HEK293T (cell line): ENCODE results near the gene LRMDA.

ENCODE experiments used
- BHLHE40 ChIP-seq: fragments of 450-650 bp; IDR thresholded peaks from 2 replicates; pipeline ENCODE4 v1.6.1; 2016; ENCODE audit warnings: mild to moderate bottlenecking, moderate library complexity, borderline replicate concordance
- FOXA1 ChIP-seq: fragments of 450-650 bp; IDR thresholded peaks from 2 replicates; pipeline ENCODE4 v1.6.1; 2016; ENCODE audit warnings: mild to moderate bottlenecking
- FOXM1 ChIP-seq: fragments of 450-650 bp; IDR thresholded peaks from 2 replicates; pipeline ENCODE4 v1.6.1; 2017; ENCODE audit warnings: mild to moderate bottlenecking, borderline replicate concordance
- NFRKB ChIP-seq: fragments of 450-650 bp; IDR thresholded peaks from 2 replicates; pipeline ENCODE4 v1.6.1; 2016; ENCODE audit warnings: mild to moderate bottlenecking, moderate library complexity
- SUZ12 ChIP-seq: fragments of 450-650 bp; IDR thresholded peaks from 2 replicates; pipeline ENCODE4 v1.6.1; 2016; ENCODE audit warnings: mild to moderate bottlenecking
- TARDBP ChIP-seq: fragments of 450-650 bp; IDR thresholded peaks from 2 replicates; pipeline ENCODE4 v1.6.1; 2016

DNA sequence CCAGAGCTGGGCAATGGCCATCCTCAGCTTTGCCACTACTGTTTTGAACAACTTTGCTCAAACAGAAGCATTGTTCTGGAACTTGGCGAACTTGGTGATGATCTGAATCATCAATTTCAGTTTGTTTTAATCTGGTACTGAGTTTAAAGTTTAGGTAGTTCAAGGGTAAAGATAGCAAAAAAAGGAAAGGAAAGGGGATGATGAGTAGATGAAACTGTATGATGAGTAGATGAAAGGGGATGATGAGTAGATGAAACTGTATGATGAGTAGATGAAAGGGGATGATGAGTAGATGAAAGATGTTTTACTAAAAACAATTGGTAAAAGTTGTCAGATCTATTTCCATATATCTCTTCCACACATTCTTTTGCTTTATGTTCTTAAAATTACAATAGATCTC is 737.0 kb downstream of the LRMDA start:
- TF ChIP-seq SUZ12 (no peak), BHLHE40 (no peak), TARDBP (no peak), NFRKB (no peak), FOXA1 (no peak), FOXM1 (no peak)
